Gastroesophageal sphincter (tissue), 3 donors: Measurements from ENCODE around the gene PDE1C.

Experiments
- CTCF ChIP-seq, 4 experiments: fragments of 200-600 bp in 2 of 4; fragments of 450-650 bp in 2 of 4; sonication (generic) in 1 of 4; IDR thresholded peaks; one replicate each; pipeline ENCODE4 v1.5.1; 2017 to 2019; ENCODE audit warnings: antibody characterized with exemption in 4 of 4, mild to moderate bottlenecking in 2 of 4, moderate library complexity in 2 of 4
- POLR2A ChIP-seq, 2 donors: fragments of 450-650 bp; IDR thresholded peaks; one replicate each; pipeline ENCODE4 v1.6.1; 2017; ENCODE audit warnings: antibody characterized with exemption in 2 of 2, mild to moderate bottlenecking in 2 of 2, moderate library complexity in 1 of 2

- TF ChIP-seq CTCF (IDR thresholded peaks at IDR 0.05) (no peak), POLR2A (IDR thresholded peaks at IDR 0.05) (no peak)
These were observed 1.7 kb downstream of the PDE1C start for GRCh38 chr7:32068411-32069101.
